ENCODE data around the gene CHI3L1.
"Not testable (repeated sequence)": the region's sequence is repeated elsewhere in the genome, so short reads cannot be mapped to it uniquely, and the experiment has no call there.

Gene CHI3L1

GRCh38 chr1:203186446-203187303, at the start of gene CHI3L1:
Gene CHI3L1 (minus strand): TSS chr1:203186704. CDS start chr1:203186623, 81 bp downstream.
- no peak for DNase-seq (ENCODE audit: low spot score in 2 of 2)
- no peaks in the 10 kb centered on the region for H3K36me3 ChIP-seq (replicated peaks)
- no peaks in the 10 kb centered on the region for H3K4me1 ChIP-seq
- H3K27me3 ChIP-seq (ENCODE audit: low read depth) = peaks cover 3% of the 10 kb centered on the region; the same call in 1 of the 2 replicates
- no peaks in the 10 kb centered on the region for H3K9me3 ChIP-seq
- no peak within 1 kb of the TSS for H3K4me3 ChIP-seq
- in situ Hi-C loops (cut with MboI; ENCODE audit: low sequenced_read_pairs) = no loop called here

GRCh38 chr1:203234901-203235300, 48.4 kb upstream of the CHI3L1 start:
- H3K9me3 ChIP-seq; H3K27me3 ChIP-seq (ENCODE audit: low read depth); DNase-seq (ENCODE audit: low spot score in 2 of 2); H3K4me1 ChIP-seq; H3K4me3 ChIP-seq; H3K36me3 ChIP-seq (replicated peaks); in situ Hi-C loops (cut with MboI; ENCODE audit: low sequenced_read_pairs): not testable (repeated sequence)

- in situ Hi-C loops (cut with MboI; ENCODE audit: low sequenced_read_pairs) = no loop called here
- no peak within 1 kb of the TSS for H3K4me3 ChIP-seq
- peaks cover 7% of the 10 kb centered on the region for H3K27me3 ChIP-seq (ENCODE audit: low read depth)
- peaks cover under 1% of the 10 kb centered on the region for H3K9me3 ChIP-seq
- DNase-seq (ENCODE audit: low spot score in 2 of 2) = no peak
- H3K36me3 ChIP-seq (replicated peaks) = no peaks in the 10 kb centered on the region
- H3K4me1 ChIP-seq = no peaks in the 10 kb centered on the region
Measured at GRCh38 chr1:203229471-203230135, 43.1 kb upstream of the CHI3L1 start, which contains the start of gene CHIT1. Gene CHIT1 (minus strand): TSS chr1:203229673. CDS start chr1:203229636, 37 bp downstream.

GRCh38 chr1:203228670-203229069, 42.2 kb upstream of the CHI3L1 start:
- DNase-seq (ENCODE audit: low spot score in 2 of 2) = no peak
- Histone ChIP-seq H3K27me3 (ENCODE audit: low read depth) (peaks cover 15% of the 10 kb centered on the region), H3K9me3 (no peaks in the 10 kb centered on the region), H3K36me3 (replicated peaks) (no peaks in the 10 kb centered on the region), H3K4me3 (no peak overlapping the region), H3K4me1 (no peaks in the 10 kb centered on the region)
- in situ Hi-C loops (cut with MboI; ENCODE audit: low sequenced_read_pairs) = no loop called here

- in situ Hi-C loops (cut with MboI; ENCODE audit: low sequenced_read_pairs) = no loop called here
- H3K9me3 ChIP-seq = no peaks in the 10 kb centered on the region
- H3K27me3 ChIP-seq (ENCODE audit: low read depth) = peaks cover 23% of the 10 kb centered on the region
- H3K4me1 ChIP-seq = no peaks in the 10 kb centered on the region
- H3K36me3 ChIP-seq (replicated peaks) = no peaks in the 10 kb centered on the region
- H3K4me3 ChIP-seq = no peak overlapping the region
- DNase-seq (ENCODE audit: low spot score in 2 of 2) = no peak
Measured at GRCh38 chr1:203227371-203228083, 41.0 kb upstream of the CHI3L1 start.

- in situ Hi-C loops (cut with MboI; ENCODE audit: low sequenced_read_pairs) = no loop called here
- Histone ChIP-seq H3K4me3 (no peak overlapping the region), H3K36me3 (replicated peaks) (no peaks in the 10 kb centered on the region), H3K27me3 (ENCODE audit: low read depth) (peaks cover 23% of the 10 kb centered on the region), H3K9me3 (no peaks in the 10 kb centered on the region), H3K4me1 (no peaks in the 10 kb centered on the region)
- DNase-seq (ENCODE audit: low spot score in 2 of 2) = no peak
Measured at GRCh38 chr1:203225071-203225470, 38.6 kb upstream of the CHI3L1 start.

GRCh38 chr1:203223012-203223775, 36.7 kb upstream of the CHI3L1 start:
- no peaks in the 10 kb centered on the region for H3K4me1 ChIP-seq
- H3K9me3 ChIP-seq = no peaks in the 10 kb centered on the region
- in situ Hi-C loops (cut with MboI; ENCODE audit: low sequenced_read_pairs) = no loop called here
- no peak for DNase-seq (ENCODE audit: low spot score in 2 of 2)
- H3K36me3 ChIP-seq (replicated peaks) = no peaks in the 10 kb centered on the region
- no peak overlapping the region for H3K4me3 ChIP-seq
- H3K27me3 ChIP-seq (ENCODE audit: low read depth) = peaks cover 27% of the 10 kb centered on the region

- H3K36me3 ChIP-seq (replicated peaks) = no peaks in the 10 kb centered on the region
- peaks cover 36% of the 10 kb centered on the region for H3K27me3 ChIP-seq (ENCODE audit: low read depth)
- H3K9me3 ChIP-seq = no peaks in the 10 kb centered on the region
- in situ Hi-C loops (cut with MboI; ENCODE audit: low sequenced_read_pairs) = loop anchor here (5.0 kb wide), 2 partner anchors 103 to 183 kb away; no protein-coding TSS in a partner anchor
- no peak overlapping the region for H3K4me3 ChIP-seq
- peak in 1 of 2 experiments; percentile 26 for DNase-seq (ENCODE audit: low spot score in 2 of 2)
- H3K4me1 ChIP-seq = no peaks in the 10 kb centered on the region
Measured at GRCh38 chr1:203219934-203220333, 33.4 kb upstream of the CHI3L1 start.

GRCh38 chr1:203219171-203219570, 32.7 kb upstream of the CHI3L1 start:
- Histone ChIP-seq H3K9me3 (no peaks in the 10 kb centered on the region), H3K27me3 (ENCODE audit: low read depth) (peaks cover 33% of the 10 kb centered on the region), H3K36me3 (replicated peaks) (no peaks in the 10 kb centered on the region), H3K4me1 (no peaks in the 10 kb centered on the region), H3K4me3 (no peak overlapping the region)
- no peak for DNase-seq (ENCODE audit: low spot score in 2 of 2)
- in situ Hi-C loops (cut with MboI; ENCODE audit: low sequenced_read_pairs) = loop anchor here (5.0 kb wide), 2 partner anchors 102 to 182 kb away; no protein-coding TSS in a partner anchor

- in situ Hi-C loops (cut with MboI; ENCODE audit: low sequenced_read_pairs) = loop anchor here (5.0 kb wide), 2 partner anchors 100 to 180 kb away; no protein-coding TSS in a partner anchor
- Histone ChIP-seq H3K4me1 (no peaks in the 10 kb centered on the region), H3K27me3 (ENCODE audit: low read depth) (peaks cover 20% of the 10 kb centered on the region; the same call in 1 of the 2 replicates)
Measured at GRCh38 chr1:203217668-203218067, 31.2 kb upstream of the CHI3L1 start.

GRCh38 chr1:203217139-203217655, 30.7 kb upstream of the CHI3L1 start:
- Histone ChIP-seq H3K9me3 (no peaks in the 10 kb centered on the region), H3K4me1 (no peaks in the 10 kb centered on the region), H3K4me3 (no peak overlapping the region), H3K36me3 (replicated peaks) (no peaks in the 10 kb centered on the region), H3K27me3 (ENCODE audit: low read depth) (peaks cover 20% of the 10 kb centered on the region; the same call in 1 of the 2 replicates)
- no peak for DNase-seq (ENCODE audit: low spot score in 2 of 2)
- in situ Hi-C loops (cut with MboI; ENCODE audit: low sequenced_read_pairs) = loop anchor here (5.0 kb wide), 2 partner anchors 100 to 180 kb away; no protein-coding TSS in a partner anchor

More at GRCh38 chr1:203217668-203218067, 31.2 kb upstream of the CHI3L1 start:
- no peaks in the 10 kb centered on the region for H3K36me3 ChIP-seq (replicated peaks)
- no peak overlapping the region for H3K4me3 ChIP-seq
- H3K9me3 ChIP-seq = no peaks in the 10 kb centered on the region
- no peak for DNase-seq (ENCODE audit: low spot score in 2 of 2)

- peak; percentile 60 to 76 for DNase-seq (ENCODE audit: low spot score in 2 of 2)
- H3K27me3 ChIP-seq (ENCODE audit: low read depth) = peaks cover 20% of the 10 kb centered on the region; the same call in 1 of the 2 replicates
- H3K4me1 ChIP-seq = no peaks in the 10 kb centered on the region
- no peaks in the 10 kb centered on the region for H3K9me3 ChIP-seq
- no peaks in the 10 kb centered on the region for H3K36me3 ChIP-seq (replicated peaks)
- no peak overlapping the region for H3K4me3 ChIP-seq
- in situ Hi-C loops (cut with MboI; ENCODE audit: low sequenced_read_pairs) = loop anchor here (5.0 kb wide), 2 partner anchors 99 to 179 kb away; no protein-coding TSS in a partner anchor
Measured at GRCh38 chr1:203216274-203217138, 30.0 kb upstream of the CHI3L1 start.

Measured in HAP-1 (cell line).